Hepatocyte (in vitro differentiated cells): Measurements from ENCODE around the gene CEP152. TPM values are rescaled to one million over a fixed set of nuclear protein-coding genes. Genes with fewer than 3 reads are reported as not detected.

ENCODE experiments used
- DNase-seq: peaks from one replicate; pipeline ENCODE4 v3.0.0-alpha.2; 2016; ENCODE audit warnings: low spot score
- H2AFZ ChIP-seq: fragments of 200-600 bp; sonication (generic); 2 replicates; pipeline ENCODE4 v1.6.0; 2016; ENCODE audit warnings: antibody characterized with exemption, mild to moderate bottlenecking
- H3K27ac ChIP-seq: fragments of 200-600 bp; sonication (generic); 2 replicates; pipeline ENCODE4 v1.5.1; 2016; ENCODE audit warnings: mild to moderate bottlenecking
- H3K27me3 ChIP-seq: fragments of 200-600 bp; sonication (generic); 2 replicates; pipeline ENCODE4 v1.6.1; 2016
- H3K36me3 ChIP-seq: fragments of 200-600 bp; sonication (generic); replicated peaks from 2 replicates; pipeline ENCODE4 v1.5.1; 2016; ENCODE audit warnings: low read depth; ENCODE audit not compliant: insufficient read depth
- H3K4me1 ChIP-seq: fragments of 200-600 bp; sonication (generic); 2 replicates; pipeline ENCODE4 v1.5.1; 2016; ENCODE audit warnings: mild to moderate bottlenecking, moderate library complexity; ENCODE audit not compliant: insufficient read depth
- H3K4me2 ChIP-seq: fragments of 200-600 bp; sonication (generic); 2 replicates; pipeline ENCODE4 v1.6.0; 2016
- H3K4me3 ChIP-seq: fragments of 200-600 bp; sonication (generic); 2 replicates; pipeline ENCODE4 v1.5.1; 2016; ENCODE audit warnings: mild to moderate bottlenecking
- H3K79me2 ChIP-seq: fragments of 200-600 bp; sonication (generic); 2 replicates; pipeline ENCODE4 v1.6.0; 2017; ENCODE audit warnings: mild to moderate bottlenecking
- H3K9me2 ChIP-seq: fragments of 200-600 bp; sonication (generic); replicated peaks from 2 replicates; pipeline ENCODE4 v1.6.0; 2017; ENCODE audit warnings: mild to moderate bottlenecking; ENCODE audit not compliant: insufficient read depth
- H3K9me3 ChIP-seq: fragments of 200-600 bp; sonication (generic); 2 replicates; pipeline ENCODE4 v1.5.1; 2016; ENCODE audit warnings: low read depth, mild to moderate bottlenecking
- H4K20me1 ChIP-seq: fragments of 200-600 bp; sonication (generic); 2 replicates; pipeline ENCODE4 v1.6.0; 2016; ENCODE audit warnings: mild to moderate bottlenecking; ENCODE audit not compliant: insufficient read depth, poor library complexity, severe bottlenecking
- CTCF ChIP-seq: fragments of 200-600 bp; sonication (generic); IDR thresholded peaks from 2 replicates; pipeline ENCODE4 v1.5.1; 2016; ENCODE audit warnings: antibody characterized with exemption, mild to moderate bottlenecking; ENCODE audit not compliant: poor library complexity
- EZH2 ChIP-seq: fragments of 200-600 bp; sonication (generic); IDR thresholded peaks from 2 replicates; pipeline ENCODE4 v1.6.1; 2016; ENCODE audit warnings: antibody characterized with exemption, mild to moderate bottlenecking, borderline replicate concordance
- EZH2phosphoT487 ChIP-seq: fragments of 200-600 bp; sonication (generic); IDR thresholded peaks from one replicate; pipeline ENCODE4 v1.6.1; 2018; ENCODE audit warnings: antibody characterized with exemption, mild to moderate bottlenecking, low read depth, moderate library complexity; ENCODE audit not compliant: unreplicated experiment, severe bottlenecking
- WGBS: methylation state at CpG from one replicate; pipeline ENCODE4 v1.1.6; 2016; ENCODE audit warnings: low lambda C conversion rate; ENCODE audit errors: missing lambda C conversion rate; 5-methylcytosine and 5-hydroxymethylcytosine counted together
- polyA plus RNA-seq: library from polyadenylated mRNA; unstranded; fragments of >200 nt; fragmentation: Nextera tagmentation; extraction: Ambion mirVana; gene quantifications from 2 replicates; pipeline ENCODE4 v1.2.1, GENCODE V29; 2016
- total RNA-seq: library from RNA; depleted of rRNA; stranded (reverse); fragments of >200 nt; gene quantifications from 2 replicates; pipeline ENCODE4 v1.2.3, GENCODE V29; 2014

CEP152 gene
- total and polyA plus RNA-seq, 2 experiments from 2014 or later: 4.7 to 6.3 TPM

- Histone ChIP-seq H3K36me3 (no peaks in the 10 kb centered on the region), H3K4me2 (peak overlapping the region; percentile 76), H3K27me3 (no peaks in the 10 kb centered on the region), H3K4me1 (no peaks in the 10 kb centered on the region), H3K4me3 (peak overlapping the region; percentile 46), H3K9me3 (no peaks in the 10 kb centered on the region), H3K9me2 (no peaks in the 10 kb centered on the region), H2AFZ (peak overlapping the region; percentile 34), H3K27ac (no peak overlapping the region), H3K79me2 (peaks cover 2% of the 10 kb centered on the region), H4K20me1 (no peaks in the 10 kb centered on the region)
- peak; percentile 24 for DNase-seq
- WGBS: 9% methylated on average over 25 of the region's 25 CpGs
- TF ChIP-seq EZH2: no peak
- peak; percentile 15 for TF ChIP-seq CTCF
- no peak for TF ChIP-seq EZH2phosphoT487
These were observed 573 bp upstream of the CEP152 start for GRCh38 chr15:48811325-48811958.

- Histone ChIP-seq H3K4me1 (no peaks in the 10 kb centered on the region), H3K27ac (no peak overlapping the region), H3K9me2 (no peaks in the 10 kb centered on the region), H3K79me2 (peaks cover 2% of the 10 kb centered on the region), H3K4me3 (no peak overlapping the region), H3K4me2 (no peak overlapping the region), H3K9me3 (no peaks in the 10 kb centered on the region), H3K36me3 (no peaks in the 10 kb centered on the region), H4K20me1 (no peaks in the 10 kb centered on the region), H2AFZ (no peak overlapping the region), H3K27me3 (no peaks in the 10 kb centered on the region)
- TF ChIP-seq EZH2: no peak
- 66% methylated on average over 2 of the region's 2 CpGs for WGBS
- no peak for DNase-seq
These were observed 4.7 kb downstream of the CEP152 start for GRCh38 chr15:48806151-48806550.

GRCh38 chr15:48805591-48805990 lies 5.3 kb downstream of the CEP152 start:
- Histone ChIP-seq H3K4me2 (no peak overlapping the region), H3K27ac (no peak overlapping the region)
- DNase-seq: no peak

More at GRCh38 chr15:48805591-48805990, 5.3 kb downstream of the CEP152 start:
- Histone ChIP-seq H3K9me3 (no peaks in the 10 kb centered on the region), H3K36me3 (no peaks in the 10 kb centered on the region), H2AFZ (no peak overlapping the region), H3K9me2 (no peaks in the 10 kb centered on the region), H3K79me2 (peaks cover 2% of the 10 kb centered on the region), H4K20me1 (no peaks in the 10 kb centered on the region), H3K4me3 (no peak overlapping the region), H3K27me3 (no peaks in the 10 kb centered on the region), H3K4me1 (no peaks in the 10 kb centered on the region)
- TF ChIP-seq EZH2phosphoT487 (no peak), CTCF (no peak), EZH2 (no peak)
- WGBS: 74% methylated on average over 2 of the region's 2 CpGs
